Measurements from ENCODE around the gene CENPU. TPM values are rescaled to one million over a fixed set of nuclear protein-coding genes. Genes with fewer than 3 reads are reported as not detected.

CENPU gene
- total RNA-seq, 1 donor from 2014 or later: 52.1 TPM

- Mint-ChIP-seq H3K27ac (no peak overlapping the region), H3K4me3 (no peak overlapping the region), H3K36me3 (peaks cover 40% of the 10 kb centered on the region), H3K27me3 (peaks cover 3% of the 10 kb centered on the region), H3K9me3 (no peaks in the 10 kb centered on the region), H3K4me1 (ENCODE audit: unreplicated experiment) (no peaks in the 10 kb centered on the region)
- TF ChIP-seq CTCF (conservative IDR thresholded peaks at IDR 0.05): no peak
- no peak for DNase-seq (ENCODE audit: extremely low spot score, unreplicated experiment)
Observed at GRCh38 chr4:184702114-184702513, 31.8 kb downstream of the CENPU start.

- peaks cover 3% of the 10 kb centered on the region for H3K27me3 Mint-ChIP-seq
- H3K36me3 Mint-ChIP-seq: peaks cover 39% of the 10 kb centered on the region
- DNase-seq (ENCODE audit: extremely low spot score, unreplicated experiment): no peak
- no peaks in the 10 kb centered on the region for H3K9me3 Mint-ChIP-seq
- no peak for TF ChIP-seq CTCF (conservative IDR thresholded peaks at IDR 0.05)
- no peaks in the 10 kb centered on the region for H3K4me1 Mint-ChIP-seq (ENCODE audit: unreplicated experiment)
- peak overlapping the region; percentile 71 for H3K27ac Mint-ChIP-seq
- H3K4me3 Mint-ChIP-seq: no peak overlapping the region
Observed at GRCh38 chr4:184699941-184700340, 34.0 kb downstream of the CENPU start.

GRCh38 chr4:184697956-184698355, 35.9 kb downstream of the CENPU start:
- Mint-ChIP-seq H3K4me1 (ENCODE audit: unreplicated experiment) (no peaks in the 10 kb centered on the region), H3K36me3 (peaks cover 42% of the 10 kb centered on the region), H3K27ac (no peak overlapping the region), H3K4me3 (no peak overlapping the region), H3K27me3 (peaks cover 3% of the 10 kb centered on the region), H3K9me3 (no peaks in the 10 kb centered on the region)
- DNase-seq (ENCODE audit: extremely low spot score, unreplicated experiment): no peak
- no peak for TF ChIP-seq CTCF (conservative IDR thresholded peaks at IDR 0.05)

GRCh38 chr4:184695178-184695896, 38.6 kb downstream of the CENPU start:
- no peak for DNase-seq (ENCODE audit: extremely low spot score, unreplicated experiment)
- Mint-ChIP-seq H3K4me3 (no peak overlapping the region), H3K36me3 (peaks cover 43% of the 10 kb centered on the region), H3K27me3 (no peaks in the 10 kb centered on the region), H3K9me3 (no peaks in the 10 kb centered on the region), H3K4me1 (ENCODE audit: unreplicated experiment) (no peaks in the 10 kb centered on the region), H3K27ac (no peak overlapping the region)
- no peak for TF ChIP-seq CTCF (conservative IDR thresholded peaks at IDR 0.05)

GRCh38 chr4:184694412-184694956, 39.4 kb downstream of the CENPU start:
- DNase-seq (ENCODE audit: extremely low spot score, unreplicated experiment): no peak
- peaks cover 43% of the 10 kb centered on the region for H3K36me3 Mint-ChIP-seq
- H3K4me3 Mint-ChIP-seq: no peak overlapping the region
- no peaks in the 10 kb centered on the region for H3K9me3 Mint-ChIP-seq
- H3K27me3 Mint-ChIP-seq: no peaks in the 10 kb centered on the region
- TF ChIP-seq CTCF (conservative IDR thresholded peaks at IDR 0.05): no peak
- no peaks in the 10 kb centered on the region for H3K4me1 Mint-ChIP-seq (ENCODE audit: unreplicated experiment)
- H3K27ac Mint-ChIP-seq: no peak overlapping the region

All from type B pancreatic cell (in vitro differentiated cells).